HCT116 (cell line): ENCODE results near the gene KCNK5.

Experiments used
- POLR2A ChIP-seq: IDR thresholded peaks from 2 replicates; pipeline ENCODE4 v1.7.0; 2011; ENCODE audit warnings: borderline replicate concordance; ENCODE audit not compliant: insufficient read depth, insufficient read length; ENCODE audit errors: extremely low read depth
- POLR2AphosphoS5 ChIP-seq: IDR thresholded peaks from 2 replicates; pipeline ENCODE4 v1.6.1; 2011; ENCODE audit warnings: mild to moderate bottlenecking, low read depth, low read length, moderate library complexity
- RAD21 ChIP-seq: IDR thresholded peaks from 2 replicates; pipeline ENCODE4 v1.6.1; 2012; ENCODE audit warnings: low read depth, mild to moderate bottlenecking
- TF ChIP-seq, protein P1 (sequence below): IDR thresholded peaks from 2 replicates; pipeline ENCODE4 v1.6.1; 2012; ENCODE audit warnings: low read depth
- TF ChIP-seq, protein P2 (sequence below), 3 experiments: fragments of 200-600 bp in 1 of 3; sonication (generic) in 1 of 3; IDR thresholded peaks in 2 of 3; conservative IDR thresholded peaks in 1 of 3; 2 replicates each; pipeline ENCODE4 v1.5.1; 2012 to 2017; ENCODE audit warnings: low read depth in 2 of 3, low read length in 2 of 3, antibody characterized with exemption in 1 of 3, borderline replicate concordance in 1 of 3, control low read depth in 1 of 3, mild to moderate bottlenecking in 1 of 3, mixed read lengths in 1 of 3, mixed run types in 1 of 3, moderate library complexity in 1 of 3; ENCODE audit not compliant: insufficient read depth in 1 of 3

DNA sequence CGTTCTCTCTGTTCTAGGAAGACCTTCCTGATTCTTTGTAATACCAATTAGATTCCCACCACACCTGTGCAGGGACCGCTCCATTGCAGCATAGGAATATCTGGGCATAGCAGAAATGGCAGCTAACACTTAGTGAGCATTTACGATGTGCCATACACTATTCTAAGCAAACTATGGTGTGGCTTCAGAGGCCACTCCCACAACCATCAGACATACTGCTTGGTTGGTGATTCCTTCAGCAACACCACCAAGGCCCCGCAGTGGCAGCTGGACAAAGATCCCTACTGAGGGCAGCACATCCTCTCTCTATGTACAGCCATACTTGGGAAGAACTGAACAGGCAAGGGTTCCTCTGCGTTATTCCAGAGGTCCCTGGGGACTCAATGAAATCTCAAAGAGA, 6.2 kb downstream of the KCNK5 start:
- TF ChIP-seq, protein P1, sequence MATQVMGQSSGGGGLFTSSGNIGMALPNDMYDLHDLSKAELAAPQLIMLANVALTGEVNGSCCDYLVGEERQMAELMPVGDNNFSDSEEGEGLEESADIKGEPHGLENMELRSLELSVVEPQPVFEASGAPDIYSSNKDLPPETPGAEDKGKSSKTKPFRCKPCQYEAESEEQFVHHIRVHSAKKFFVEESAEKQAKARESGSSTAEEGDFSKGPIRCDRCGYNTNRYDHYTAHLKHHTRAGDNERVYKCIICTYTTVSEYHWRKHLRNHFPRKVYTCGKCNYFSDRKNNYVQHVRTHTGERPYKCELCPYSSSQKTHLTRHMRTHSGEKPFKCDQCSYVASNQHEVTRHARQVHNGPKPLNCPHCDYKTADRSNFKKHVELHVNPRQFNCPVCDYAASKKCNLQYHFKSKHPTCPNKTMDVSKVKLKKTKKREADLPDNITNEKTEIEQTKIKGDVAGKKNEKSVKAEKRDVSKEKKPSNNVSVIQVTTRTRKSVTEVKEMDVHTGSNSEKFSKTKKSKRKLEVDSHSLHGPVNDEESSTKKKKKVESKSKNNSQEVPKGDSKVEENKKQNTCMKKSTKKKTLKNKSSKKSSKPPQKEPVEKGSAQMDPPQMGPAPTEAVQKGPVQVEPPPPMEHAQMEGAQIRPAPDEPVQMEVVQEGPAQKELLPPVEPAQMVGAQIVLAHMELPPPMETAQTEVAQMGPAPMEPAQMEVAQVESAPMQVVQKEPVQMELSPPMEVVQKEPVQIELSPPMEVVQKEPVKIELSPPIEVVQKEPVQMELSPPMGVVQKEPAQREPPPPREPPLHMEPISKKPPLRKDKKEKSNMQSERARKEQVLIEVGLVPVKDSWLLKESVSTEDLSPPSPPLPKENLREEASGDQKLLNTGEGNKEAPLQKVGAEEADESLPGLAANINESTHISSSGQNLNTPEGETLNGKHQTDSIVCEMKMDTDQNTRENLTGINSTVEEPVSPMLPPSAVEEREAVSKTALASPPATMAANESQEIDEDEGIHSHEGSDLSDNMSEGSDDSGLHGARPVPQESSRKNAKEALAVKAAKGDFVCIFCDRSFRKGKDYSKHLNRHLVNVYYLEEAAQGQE = no peak
- TF ChIP-seq POLR2AphosphoS5 = no peak
- no peak for TF ChIP-seq POLR2A
- no peak for TF ChIP-seq RAD21
- TF ChIP-seq, protein P2, sequence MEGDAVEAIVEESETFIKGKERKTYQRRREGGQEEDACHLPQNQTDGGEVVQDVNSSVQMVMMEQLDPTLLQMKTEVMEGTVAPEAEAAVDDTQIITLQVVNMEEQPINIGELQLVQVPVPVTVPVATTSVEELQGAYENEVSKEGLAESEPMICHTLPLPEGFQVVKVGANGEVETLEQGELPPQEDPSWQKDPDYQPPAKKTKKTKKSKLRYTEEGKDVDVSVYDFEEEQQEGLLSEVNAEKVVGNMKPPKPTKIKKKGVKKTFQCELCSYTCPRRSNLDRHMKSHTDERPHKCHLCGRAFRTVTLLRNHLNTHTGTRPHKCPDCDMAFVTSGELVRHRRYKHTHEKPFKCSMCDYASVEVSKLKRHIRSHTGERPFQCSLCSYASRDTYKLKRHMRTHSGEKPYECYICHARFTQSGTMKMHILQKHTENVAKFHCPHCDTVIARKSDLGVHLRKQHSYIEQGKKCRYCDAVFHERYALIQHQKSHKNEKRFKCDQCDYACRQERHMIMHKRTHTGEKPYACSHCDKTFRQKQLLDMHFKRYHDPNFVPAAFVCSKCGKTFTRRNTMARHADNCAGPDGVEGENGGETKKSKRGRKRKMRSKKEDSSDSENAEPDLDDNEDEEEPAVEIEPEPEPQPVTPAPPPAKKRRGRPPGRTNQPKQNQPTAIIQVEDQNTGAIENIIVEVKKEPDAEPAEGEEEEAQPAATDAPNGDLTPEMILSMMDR (IDR thresholded peaks at IDR 0.05 in 2 of 3, conservative IDR thresholded peaks at IDR 0.05 in 1 of 3; ENCODE audit: borderline replicate concordance in 1 of 3, insufficient read depth in 1 of 3, low read depth in 2 of 3, low read length in 2 of 3) = no peak
